HS-27A (cell line): ENCODE results near the gene CCDC28A.

Source experiments
- DNase-seq: peaks from one replicate; pipeline ENCODE4 v3.0.0-alpha.2; 2012; ENCODE audit warnings: low read depth, missing footprints

CCDC28A gene

DNA sequence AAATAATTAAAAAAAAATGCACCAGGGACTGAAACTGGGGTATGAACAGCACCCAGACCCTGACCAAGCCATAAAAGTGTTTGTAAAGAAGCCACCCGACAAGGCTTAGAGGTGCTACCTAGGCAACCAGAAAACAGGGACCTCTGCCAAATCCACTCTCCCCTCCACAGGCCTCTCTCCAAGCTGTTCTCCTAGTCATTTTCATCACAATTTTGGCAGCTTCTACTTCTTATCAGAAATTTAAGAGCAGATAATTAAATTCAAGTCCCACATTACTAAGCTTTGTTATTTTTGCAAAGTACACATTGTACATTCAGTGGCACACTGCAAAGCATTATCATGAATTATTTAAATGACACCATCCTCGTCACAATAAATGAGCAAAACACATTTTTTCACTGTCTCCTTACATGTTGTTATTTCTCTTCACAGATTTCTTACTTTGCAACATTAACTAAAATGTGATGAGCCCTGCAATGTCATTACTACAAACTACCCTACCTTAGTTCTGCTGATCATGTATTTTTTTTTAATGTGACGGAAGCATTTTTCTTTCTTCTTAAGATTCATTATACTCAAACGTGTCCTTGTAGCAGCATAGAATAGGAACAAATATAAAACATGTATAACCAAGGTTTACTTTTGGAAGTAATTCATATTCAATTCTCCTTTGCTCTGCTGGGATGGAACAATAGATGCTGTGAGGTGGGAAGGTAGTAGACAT lies 60.4 kb downstream of the CCDC28A start:
- DNase-seq, result no peak

DNA sequence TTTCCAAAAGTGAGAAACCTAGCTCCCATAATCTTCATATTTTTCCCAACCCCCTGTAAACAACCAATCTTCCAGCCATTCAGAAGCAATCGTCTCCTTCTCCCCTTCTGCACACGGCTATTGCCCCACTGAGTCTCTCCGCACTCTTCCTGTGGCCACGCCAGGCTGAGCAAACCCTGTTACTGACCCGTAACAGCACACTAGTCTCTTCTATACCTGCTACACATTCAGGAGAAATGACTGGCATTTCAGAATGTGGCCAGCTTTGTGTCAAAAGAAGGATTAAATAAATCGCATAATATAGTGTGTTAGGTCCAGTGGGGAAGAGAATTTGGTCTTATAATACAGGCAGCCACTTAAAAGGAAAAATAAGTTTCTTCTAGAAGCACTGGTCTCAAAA lies 63.7 kb downstream of the CCDC28A start:
- no peak for DNase-seq
